Body of pancreas (tissue), 4 donors: ENCODE data around the gene PRUNE2. TPM values are rescaled to one million over a fixed set of nuclear protein-coding genes. Genes with fewer than 3 reads are reported as not detected.

Source experiments
- ATAC-seq: fragments of 150-250 bp; one replicate; pipeline ENCODE4 v1.9.1; 2016
- DNase-seq, 4 donors: peaks; one replicate each; pipeline ENCODE4 v3.0.0-alpha.2; 2019
- H3K27ac ChIP-seq, 4 donors: fragments of 200-600 bp; sonication (generic); 1 replicate in 3 of 4; 2 replicates in 1 of 4; pipeline versions ENCODE4 v1.5.1 to v1.6.1; 2016 to 2019; ENCODE audit warnings: mild to moderate bottlenecking in 1 of 4, mixed read lengths in 1 of 4, moderate library complexity in 1 of 4
- H3K27me3 ChIP-seq, 2 donors: fragments of 200-600 bp; sonication (generic); one replicate each; pipeline ENCODE4 v1.6.0; 2016; ENCODE audit warnings: mild to moderate bottlenecking in 1 of 2
- H3K36me3 ChIP-seq, 2 donors: fragments of 200-600 bp; sonication (generic); replicated peaks in 1 of 2; 2 replicates each; pipeline ENCODE4 v1.5.1; 2016; ENCODE audit warnings: low read depth in 2 of 2; ENCODE audit not compliant: insufficient read depth in 1 of 2
- H3K4me1 ChIP-seq: fragments of 200-600 bp; sonication (generic); one replicate; pipeline ENCODE4 v1.6.0; 2016
- H3K4me3 ChIP-seq, 2 donors: fragments of 200-600 bp; sonication (generic); 1 replicate in 1 of 2; 2 replicates in 1 of 2; pipeline ENCODE4 v1.5.1; 2016 to 2019
- H3K9me3 ChIP-seq, 3 donors: fragments of 200-600 bp; sonication (generic); 1 replicate in 2 of 3; 2 replicates in 1 of 3; pipeline ENCODE4 v1.5.1; 2016
- POLR2A ChIP-seq, 3 donors: fragments of 450-650 bp; IDR thresholded peaks; one replicate each; pipeline ENCODE4 v1.6.1; 2016; ENCODE audit warnings: antibody characterized with exemption in 3 of 3, mild to moderate bottlenecking in 2 of 3
- WGBS, 2 donors: methylation state at CpG; one replicate each; pipeline ENCODE4 v1.1.5; 2017; 5-methylcytosine and 5-hydroxymethylcytosine counted together
- intact Hi-C: fragments of 100-400 bp; cut with DNase I; formaldehyde crosslinking; loops from one replicate; pipeline ENCODE4 v1.15.1; 2023
- total RNA-seq, 2 donors: library from RNA; depleted of rRNA; stranded (reverse); fragments of >200 nt; gene quantifications; one replicate each; pipeline ENCODE4 v1.1.0, GENCODE V29; 2016
- TF ChIP-seq, protein P1 (sequence below), 7 experiments: fragments of 450-650 bp in 4 of 7; fragments of 200-600 bp in 3 of 7; sonication (generic) in 3 of 7; IDR thresholded peaks; one replicate each; pipeline ENCODE4 v1.5.1; 2016 to 2019; ENCODE audit warnings: antibody characterized with exemption in 7 of 7

The PRUNE2 gene
- total RNA-seq, 2 donors from 2014 or later = 3.9 to 15.2 TPM

DNA sequence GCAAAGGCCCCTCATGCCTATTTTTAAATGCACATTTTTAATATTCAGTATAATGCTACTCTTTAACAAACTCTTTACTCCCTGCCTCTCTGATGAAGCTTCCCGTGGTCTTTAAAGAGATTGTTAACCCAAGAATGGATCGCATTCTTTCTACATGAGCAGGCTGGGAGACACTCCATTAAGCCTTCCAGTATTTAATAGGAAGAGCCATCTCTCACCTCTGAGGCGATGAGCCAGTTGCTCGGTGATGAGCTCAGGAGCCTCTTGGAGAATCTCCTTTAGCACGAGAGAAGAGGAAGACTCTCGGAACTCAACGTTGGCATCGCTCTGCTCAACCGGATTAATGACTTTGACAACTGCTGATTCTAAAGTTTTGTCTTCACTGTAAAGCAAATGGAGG, 59.6 kb downstream of the PRUNE2 start:
- TF ChIP-seq POLR2A (IDR thresholded peaks at IDR 0.05) = no peak
- TF ChIP-seq, protein P1, sequence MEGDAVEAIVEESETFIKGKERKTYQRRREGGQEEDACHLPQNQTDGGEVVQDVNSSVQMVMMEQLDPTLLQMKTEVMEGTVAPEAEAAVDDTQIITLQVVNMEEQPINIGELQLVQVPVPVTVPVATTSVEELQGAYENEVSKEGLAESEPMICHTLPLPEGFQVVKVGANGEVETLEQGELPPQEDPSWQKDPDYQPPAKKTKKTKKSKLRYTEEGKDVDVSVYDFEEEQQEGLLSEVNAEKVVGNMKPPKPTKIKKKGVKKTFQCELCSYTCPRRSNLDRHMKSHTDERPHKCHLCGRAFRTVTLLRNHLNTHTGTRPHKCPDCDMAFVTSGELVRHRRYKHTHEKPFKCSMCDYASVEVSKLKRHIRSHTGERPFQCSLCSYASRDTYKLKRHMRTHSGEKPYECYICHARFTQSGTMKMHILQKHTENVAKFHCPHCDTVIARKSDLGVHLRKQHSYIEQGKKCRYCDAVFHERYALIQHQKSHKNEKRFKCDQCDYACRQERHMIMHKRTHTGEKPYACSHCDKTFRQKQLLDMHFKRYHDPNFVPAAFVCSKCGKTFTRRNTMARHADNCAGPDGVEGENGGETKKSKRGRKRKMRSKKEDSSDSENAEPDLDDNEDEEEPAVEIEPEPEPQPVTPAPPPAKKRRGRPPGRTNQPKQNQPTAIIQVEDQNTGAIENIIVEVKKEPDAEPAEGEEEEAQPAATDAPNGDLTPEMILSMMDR (IDR thresholded peaks at IDR 0.05) = no peak
- Histone ChIP-seq H3K27ac (no peak overlapping the region), H3K36me3 (no peaks in the 10 kb centered on the region), H3K9me3 (no peaks in the 10 kb centered on the region), H3K4me1 (no peaks in the 10 kb centered on the region), H3K4me3 (no peak overlapping the region), H3K27me3 (no peaks in the 10 kb centered on the region)
- intact Hi-C loops = no loop called here
- ATAC-seq (no peak), DNase-seq (no peak)
- 83 to 88% methylated on average over 9 of the region's 9 CpGs for WGBS, 2 donors

DNA sequence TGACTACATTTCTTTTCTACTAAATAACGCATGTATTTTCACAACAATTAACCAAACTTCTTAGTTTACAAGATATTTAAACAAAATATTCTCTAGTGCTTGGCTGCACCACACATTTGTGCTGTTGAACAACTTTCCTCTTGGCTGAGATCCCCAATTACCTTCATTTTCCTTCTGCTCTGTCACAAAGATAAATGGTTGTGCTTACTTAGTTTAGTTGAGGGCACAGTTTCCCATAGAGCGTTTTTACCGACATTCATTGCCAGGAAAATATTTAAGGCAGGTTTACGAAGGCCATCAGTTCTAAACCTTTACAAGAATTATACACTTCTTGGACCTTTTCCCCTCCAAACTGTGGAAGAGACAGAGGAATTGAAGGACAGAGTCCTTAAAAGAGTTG, 60.7 kb downstream of the PRUNE2 start:
- H3K36me3 ChIP-seq = no peaks in the 10 kb centered on the region
- DNase-seq (no peak), ATAC-seq (no peak)
- H3K27ac ChIP-seq = no peak overlapping the region
- TF ChIP-seq, protein P1 (IDR thresholded peaks at IDR 0.05) = no peak
- no peak for TF ChIP-seq POLR2A (IDR thresholded peaks at IDR 0.05)
- no peaks in the 10 kb centered on the region for H3K9me3 ChIP-seq
- H3K27me3 ChIP-seq = no peaks in the 10 kb centered on the region
- H3K4me3 ChIP-seq = no peak overlapping the region
- intact Hi-C loops = no loop called here
- WGBS, 2 donors = 38 to 57% methylated on average over 4 of the region's 4 CpGs
- H3K4me1 ChIP-seq = no peaks in the 10 kb centered on the region

GRCh38 chr9:76835571-76836283, 70.2 kb downstream of the PRUNE2 start:
- Histone ChIP-seq H3K4me1 (no peaks in the 10 kb centered on the region), H3K27me3 (no peaks in the 10 kb centered on the region), H3K9me3 (no peaks in the 10 kb centered on the region), H3K36me3 (no peaks in the 10 kb centered on the region), H3K27ac (no peak overlapping the region), H3K4me3 (no peak overlapping the region)
- TF ChIP-seq POLR2A (IDR thresholded peaks at IDR 0.05) = no peak
- intact Hi-C loops = no loop called here
- DNase-seq (peak in 1 of 4 donors; percentile 3), ATAC-seq (peak; percentile 35)
- WGBS, 2 donors = 66 to 71% methylated on average over 7 of the region's 7 CpGs

GRCh38 chr9:76828447-76828846, 77.5 kb downstream of the PRUNE2 start:
- Histone ChIP-seq H3K27me3 (no peaks in the 10 kb centered on the region), H3K27ac (no peak overlapping the region), H3K4me3 (no peak overlapping the region), H3K36me3 (no peaks in the 10 kb centered on the region), H3K4me1 (no peaks in the 10 kb centered on the region), H3K9me3 (no peaks in the 10 kb centered on the region)
- ATAC-seq (no peak), DNase-seq (no peak)
- no peak for TF ChIP-seq POLR2A (IDR thresholded peaks at IDR 0.05)
- TF ChIP-seq, protein P1 (IDR thresholded peaks at IDR 0.05) = no peak
- intact Hi-C loops = no loop called here
- WGBS, 2 donors = 60 to 75% methylated on average over 3 of the region's 3 CpGs

- Histone ChIP-seq H3K27ac (no peak overlapping the region), H3K27me3 (no peaks in the 10 kb centered on the region), H3K36me3 (no peaks in the 10 kb centered on the region), H3K4me3 (no peak overlapping the region), H3K4me1 (no peaks in the 10 kb centered on the region), H3K9me3 (no peaks in the 10 kb centered on the region)
- TF ChIP-seq, protein P1 (IDR thresholded peaks at IDR 0.05) = no peak
- no peak for TF ChIP-seq POLR2A (IDR thresholded peaks at IDR 0.05)
- WGBS, 2 donors = 50 to 56% methylated on average over 9 of the region's 9 CpGs
- intact Hi-C loops = no loop called here
- ATAC-seq = no peak
- no peak for DNase-seq
Observed at GRCh38 chr9:76827296-76828080, 78.4 kb downstream of the PRUNE2 start.
